ENCODE measurements around the gene KIFAP3.

GRCh38 chr1:169941982-169942830, 132.3 kb downstream of the KIFAP3 start:
- TF ChIP-seq CTCF (IDR thresholded peaks at IDR 0.05) (no peak), EZH2 (IDR thresholded peaks at IDR 0.05) (no peak), EZH2phosphoT487 (IDR thresholded peaks at IDR 0.05) (no peak)

Measured in neural progenitor cell (in vitro differentiated cells).